ENCODE data around the gene C17orf50.
A peak's percentile ranks its signal among the peaks of the same experiment; 100 is the strongest.

The C17orf50 gene
- total RNA-seq = 0.09 to 0.10 reads per million in 2 donors

GRCh38 chr17:35760587-35760986 is at the start of gene C17orf50:
Gene C17orf50, plus strand, starts transcription at chr17:35760887. Its CDS starts 55 bp downstream, at chr17:35760942.
- no peak for DNase-seq

GRCh38 chr17:35710950-35711349 is 49.7 kb upstream of the C17orf50 start:
- DNase-seq = no peak

DNA sequence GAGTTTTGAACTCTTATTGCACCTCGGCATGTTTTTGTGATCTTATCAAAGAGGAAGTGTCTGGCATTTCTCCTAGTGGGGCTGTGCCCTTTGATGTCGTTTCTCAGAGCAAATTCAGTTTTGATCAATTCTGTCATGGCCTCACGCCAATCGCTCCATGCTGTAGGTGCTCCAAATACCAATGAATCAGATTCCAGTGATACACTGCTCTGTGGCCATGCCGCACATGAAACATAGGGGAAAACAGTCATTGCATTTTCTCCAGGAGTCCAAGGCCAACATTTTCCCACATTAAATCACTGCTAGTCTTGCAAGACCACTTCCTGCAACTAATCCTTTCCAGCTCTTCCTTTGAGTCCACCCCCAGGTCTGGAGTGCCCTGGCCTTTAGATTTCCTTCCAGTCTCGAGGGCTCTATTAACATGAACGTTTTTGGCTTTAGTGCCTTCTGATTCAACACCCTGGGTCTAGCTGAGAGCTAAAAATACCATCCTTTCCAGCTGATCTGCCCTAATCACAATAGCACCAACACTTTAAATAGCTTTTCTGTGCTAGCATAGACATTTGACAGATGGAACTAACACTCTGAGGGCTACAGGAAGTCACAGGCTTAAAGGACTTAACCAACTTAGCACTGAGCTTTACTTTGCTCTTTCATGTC is 47.5 kb upstream of the C17orf50 start:
- no peak for DNase-seq

GRCh38 chr17:35714988-35715387 is 45.7 kb upstream of the C17orf50 start:
- no peak for DNase-seq

DNA sequence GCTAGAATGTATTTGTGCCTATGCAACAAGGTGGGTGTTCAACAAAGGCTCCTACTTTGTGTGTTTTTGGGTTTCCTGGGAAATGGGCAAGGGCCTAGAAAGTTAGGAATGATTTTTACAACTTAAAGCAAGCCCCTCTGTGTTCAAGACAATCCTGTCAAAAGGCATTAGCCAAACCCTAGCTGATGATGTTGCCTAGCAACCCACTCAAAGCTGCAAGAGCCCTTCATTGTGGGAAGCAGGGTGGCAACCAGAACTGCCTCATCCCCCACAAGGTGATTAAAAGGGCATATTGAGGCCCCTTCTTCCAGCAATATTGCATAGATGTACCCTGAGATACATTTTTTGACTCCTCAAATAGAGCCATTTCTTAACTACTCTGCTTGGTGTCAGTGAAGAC is 45.3 kb upstream of the C17orf50 start:
- DNase-seq = no peak

DNA sequence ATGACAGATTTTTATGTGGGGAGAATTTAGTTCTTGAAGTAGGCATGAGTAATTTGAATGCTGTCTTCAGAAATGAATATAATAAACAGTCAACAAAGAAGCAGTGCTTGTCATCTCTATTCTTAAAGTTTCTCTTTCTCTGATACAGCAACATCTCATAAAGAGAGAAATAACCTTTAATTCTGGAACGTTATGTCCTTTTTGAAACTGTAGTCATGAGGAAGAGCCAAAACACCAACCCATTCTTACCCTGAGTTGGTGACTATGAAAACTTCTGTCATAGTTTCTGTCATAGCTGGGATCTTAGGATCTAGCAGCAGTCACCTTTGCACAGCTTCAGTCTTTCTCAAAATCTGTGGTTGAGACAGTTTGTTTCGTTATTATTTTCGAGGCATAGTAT is 44.5 kb upstream of the C17orf50 start:
- DNase-seq = no peak

GRCh38 chr17:35716897-35717465 is 43.7 kb upstream of the C17orf50 start:
- no peak for DNase-seq

DNA sequence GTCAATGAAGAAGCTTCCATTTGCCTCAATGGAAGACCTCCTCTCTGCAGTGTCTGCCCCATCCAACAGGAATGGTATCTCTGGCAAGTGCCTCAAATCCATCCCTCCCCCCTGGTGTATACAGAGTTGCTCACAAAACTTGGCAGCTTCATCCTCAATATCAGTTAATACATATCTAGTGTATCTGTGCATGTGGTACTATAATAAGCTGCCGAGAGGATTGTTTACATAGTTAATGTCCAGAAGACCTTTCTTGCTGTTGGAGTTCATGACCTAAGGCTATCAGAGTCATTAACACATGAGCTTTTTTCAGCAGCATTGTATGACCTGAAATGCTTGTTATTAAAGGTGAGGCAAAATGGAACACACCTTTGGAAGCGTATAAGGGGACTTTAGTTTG is 43.2 kb upstream of the C17orf50 start:
- no peak for DNase-seq

- no peak for DNase-seq
Measured at GRCh38 chr17:35723735-35724134, 37.0 kb upstream of the C17orf50 start.

GRCh38 chr17:35725058-35725457 is 35.6 kb upstream of the C17orf50 start:
- DNase-seq = no peak

DNA sequence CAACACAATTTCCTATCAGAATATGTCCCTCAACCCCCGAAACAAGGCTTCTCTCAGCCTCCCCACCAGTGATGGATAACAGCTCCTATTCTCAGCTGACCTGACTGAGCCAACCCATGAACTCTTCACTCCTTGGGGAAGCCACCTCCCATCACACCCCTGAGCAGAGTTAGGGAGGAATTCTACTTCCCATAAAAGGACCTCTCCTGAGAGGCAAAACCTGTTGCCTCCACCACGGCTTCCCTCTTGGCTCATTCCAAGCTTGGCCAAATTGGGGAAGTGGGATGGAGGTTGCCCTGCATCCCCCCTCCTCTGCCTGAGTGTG is 34.9 kb upstream of the C17orf50 start:
- DNase-seq = no peak

- DNase-seq = no peak
Measured at GRCh38 chr17:35726127-35726952, 34.3 kb upstream of the C17orf50 start.

DNA sequence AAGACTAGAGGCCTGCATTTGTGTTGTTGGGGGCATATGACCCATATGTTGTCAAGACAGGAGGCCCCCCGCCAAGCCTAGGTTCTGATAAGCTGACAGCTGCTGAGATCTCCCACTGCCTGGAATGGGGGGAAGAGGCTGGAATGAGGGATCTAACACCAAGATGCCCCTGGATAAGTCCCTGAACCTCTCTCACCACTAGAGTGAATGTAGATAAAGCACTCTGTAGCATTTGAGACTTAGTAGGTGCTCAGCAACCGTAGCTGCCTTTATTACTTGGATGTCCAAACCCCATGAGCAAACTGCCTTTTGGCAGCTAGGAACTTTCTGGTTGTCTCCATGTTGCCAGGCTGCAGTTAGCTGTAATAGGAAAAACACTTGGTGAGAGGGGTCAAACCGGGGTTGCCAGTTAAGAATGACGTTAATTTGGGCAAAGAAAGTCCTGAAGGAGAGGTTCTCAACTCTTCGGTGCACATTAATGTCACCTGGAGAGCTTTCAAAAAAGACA is 33.7 kb upstream of the C17orf50 start:
- no peak for DNase-seq

- no peak for DNase-seq
Measured at GRCh38 chr17:35727635-35728034, 33.1 kb upstream of the C17orf50 start.

DNA sequence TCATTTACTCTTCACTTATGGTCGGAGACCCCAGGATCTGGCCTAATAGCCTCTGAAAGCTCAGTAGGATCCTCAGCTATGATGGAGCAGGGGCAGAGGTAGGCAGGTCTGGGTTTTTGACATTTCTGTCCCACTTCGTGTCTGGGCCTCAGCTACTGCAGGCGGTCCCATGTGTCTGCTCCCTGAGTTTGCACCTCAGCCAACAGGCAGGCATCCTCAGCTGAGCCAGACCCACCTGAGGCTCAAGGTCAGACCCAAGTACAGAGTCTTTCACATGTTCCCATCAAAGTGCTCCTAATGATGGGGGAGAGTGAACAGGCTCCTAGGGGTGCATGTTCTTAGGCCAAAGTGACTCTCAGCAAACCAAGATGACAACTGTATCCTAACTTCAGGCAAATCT is 32.1 kb upstream of the C17orf50 start:
- no peak for DNase-seq

DNA sequence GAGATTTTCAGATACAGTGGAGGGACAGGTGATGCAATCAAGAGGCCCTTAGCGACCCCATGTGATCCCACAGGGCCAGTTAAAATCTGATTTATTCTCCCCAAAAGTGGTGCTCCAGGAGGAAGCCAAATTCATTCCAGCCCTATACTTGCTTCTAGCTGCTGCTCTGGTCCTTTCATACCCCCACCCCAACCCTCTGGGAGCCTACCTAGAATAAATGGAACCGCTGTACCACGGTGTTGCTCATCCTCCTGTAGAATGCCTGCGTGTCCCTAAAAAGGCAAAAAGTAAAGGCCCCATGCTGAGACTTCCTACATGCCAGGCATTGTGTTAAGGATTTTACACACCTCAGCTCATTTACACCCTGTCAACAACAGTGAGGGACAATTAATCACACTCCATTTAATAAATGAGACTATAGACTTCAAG is 31.3 kb upstream of the C17orf50 start:
- no peak for DNase-seq

- no peak for DNase-seq
Measured at GRCh38 chr17:35730400-35731005, 30.2 kb upstream of the C17orf50 start.

DNA sequence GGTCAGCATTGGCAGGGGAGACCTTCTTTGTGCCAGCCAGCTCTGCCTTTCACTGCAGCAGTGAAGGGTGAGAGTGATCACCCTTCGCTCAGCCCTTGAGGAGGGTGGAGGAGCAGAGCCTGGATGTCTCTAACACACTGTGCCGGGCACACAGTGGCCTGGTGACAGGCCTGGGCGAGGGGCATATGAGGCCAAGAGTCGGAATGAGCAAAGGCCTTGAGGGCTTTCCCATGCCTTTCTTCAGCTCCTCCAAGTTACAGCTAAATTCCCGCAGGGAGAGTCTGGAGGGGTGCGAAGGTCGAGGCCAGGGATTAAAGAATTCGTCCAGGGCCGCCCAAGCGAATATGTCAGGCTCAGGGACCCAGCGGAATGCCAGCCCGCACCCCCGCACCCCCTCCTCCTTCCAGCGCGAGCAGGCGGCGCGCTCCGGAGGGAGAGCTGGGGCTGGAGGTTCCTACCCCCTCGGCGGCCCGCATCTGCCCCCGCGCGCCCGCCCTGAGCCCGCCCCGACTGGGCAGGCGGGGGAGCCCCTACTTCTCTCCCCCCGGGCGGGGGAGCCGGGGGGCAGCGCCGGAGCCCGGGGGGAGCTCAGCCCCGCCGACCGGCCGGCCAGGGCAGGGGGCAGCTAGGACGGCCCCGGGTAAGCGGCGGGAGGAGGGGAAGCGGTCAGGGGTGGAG is 29.3 kb upstream of the C17orf50 start, which contains the start of gene RASL10B:
Gene RASL10B, plus strand, starts transcription at position 401 of the 678 bp plus-strand sequence. CDS start 3,546 bp downstream, outside the sequence.
- peak; percentile 26 for DNase-seq

GRCh38 chr17:35731917-35732805 is 28.5 kb upstream of the C17orf50 start:
- no peak for DNase-seq

DNA sequence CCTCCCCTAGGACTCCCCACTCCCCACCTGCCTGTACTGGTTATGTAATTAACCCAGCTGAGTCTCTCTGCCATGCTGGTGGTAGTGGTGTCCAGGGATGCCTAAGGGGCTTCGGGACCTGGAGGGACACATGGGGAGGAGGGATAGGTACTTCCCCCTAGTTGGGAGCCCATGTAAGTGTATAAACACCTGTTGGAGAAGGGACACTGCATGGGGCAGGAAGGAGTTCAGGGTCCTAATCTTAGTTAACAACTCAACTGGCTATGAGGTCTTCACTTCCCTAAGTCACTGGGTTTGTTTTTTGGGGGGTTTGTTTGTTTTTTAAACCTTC is 27.9 kb upstream of the C17orf50 start:
- no peak for DNase-seq

DNA sequence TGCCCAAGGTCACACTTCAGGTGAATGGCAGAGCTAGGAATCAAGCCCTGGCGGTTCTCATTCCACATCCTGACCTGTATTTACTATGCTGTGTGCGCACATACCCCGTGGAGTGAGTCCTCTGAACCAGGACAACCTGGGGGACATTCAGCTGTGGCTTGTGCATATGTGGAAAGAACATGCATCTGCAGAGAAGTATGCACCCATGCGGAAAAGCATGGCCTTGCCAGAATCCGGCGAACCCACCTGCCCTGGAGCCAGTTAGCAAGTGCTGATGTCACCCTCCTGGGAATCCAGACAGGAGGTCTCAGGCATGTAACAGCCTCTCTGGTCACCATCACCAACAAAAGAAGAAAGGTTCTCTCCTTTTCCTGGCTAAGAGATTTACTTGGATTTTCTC is 27.3 kb upstream of the C17orf50 start:
- DNase-seq = no peak

GRCh38 chr17:35734396-35734795 is 26.3 kb upstream of the C17orf50 start:
- no peak for DNase-seq

All from activated gamma-delta T cell (primary cell).